Measurements from ENCODE around the gene NR6A1.

NR6A1 gene

GRCh38 chr9:124771021-124771866 is at the start of gene NR6A1:
NR6A1 (minus strand) TSS chr9:124771311.
- DNase-seq = peak; percentile 98

DNA sequence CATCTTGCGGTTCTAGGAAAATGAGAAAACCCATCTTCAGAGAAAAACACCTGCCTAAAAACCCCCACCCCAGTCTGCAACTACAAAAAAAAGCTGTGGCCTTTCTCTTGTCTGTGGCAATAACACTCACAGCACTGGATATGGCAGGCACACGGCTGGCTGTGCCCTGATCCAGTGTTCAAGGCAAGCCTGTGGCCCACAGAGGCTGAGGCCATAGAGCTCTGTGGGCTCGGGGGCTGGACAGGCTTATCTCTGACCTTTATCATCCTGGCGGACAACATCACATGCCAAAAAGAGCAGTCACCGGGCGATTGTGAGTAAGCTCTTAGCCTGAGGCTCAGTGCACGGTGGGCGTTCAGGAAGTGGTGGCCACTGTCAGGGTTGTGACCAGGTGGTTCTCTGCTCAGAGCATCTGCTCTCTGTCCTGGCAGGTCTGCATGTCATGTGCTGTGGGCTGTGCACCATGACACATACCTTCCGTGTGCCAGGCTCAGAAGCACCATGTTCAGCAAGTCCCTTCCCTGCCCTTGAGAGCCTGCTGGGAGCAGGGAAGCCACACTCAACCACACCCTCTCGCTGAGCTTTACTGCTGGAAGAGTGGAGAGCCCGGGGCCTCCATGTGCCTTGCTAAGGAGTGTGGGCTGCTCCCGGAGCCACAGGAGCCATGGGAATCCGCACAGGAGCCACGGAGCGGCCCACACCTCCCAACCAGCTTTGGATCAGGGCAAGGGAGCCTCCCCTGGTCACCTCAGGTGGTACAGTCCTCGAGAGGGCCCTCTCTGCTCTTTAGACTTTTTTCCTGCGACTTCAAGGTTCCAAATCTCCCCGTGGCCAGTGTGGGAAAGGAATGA is 47.5 kb upstream of the NR6A1 start:
- DNase-seq = no peak

DNA sequence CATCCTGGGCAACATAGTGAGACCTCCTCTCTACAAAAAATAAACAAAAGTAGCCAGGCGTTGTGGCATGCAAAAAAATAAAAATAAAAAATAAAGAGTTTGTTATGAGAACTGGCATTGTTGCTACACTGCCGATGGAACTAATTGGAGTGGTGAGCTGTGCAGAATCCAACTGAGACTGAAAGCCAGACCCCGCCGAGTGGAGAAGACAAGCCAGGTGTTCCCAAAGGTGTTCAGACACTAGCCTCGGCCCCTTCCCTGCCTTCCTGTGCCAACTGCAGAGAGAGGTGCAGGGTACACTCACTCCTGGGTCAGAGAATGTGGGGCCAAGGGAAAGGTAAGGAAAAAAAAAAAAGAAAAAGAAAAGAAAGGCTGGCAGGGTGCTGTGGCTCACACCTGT is 44.5 kb upstream of the NR6A1 start:
- DNase-seq = no peak

GRCh38 chr9:124814164-124814535 is 43.0 kb upstream of the NR6A1 start:
- no peak for DNase-seq

DNA sequence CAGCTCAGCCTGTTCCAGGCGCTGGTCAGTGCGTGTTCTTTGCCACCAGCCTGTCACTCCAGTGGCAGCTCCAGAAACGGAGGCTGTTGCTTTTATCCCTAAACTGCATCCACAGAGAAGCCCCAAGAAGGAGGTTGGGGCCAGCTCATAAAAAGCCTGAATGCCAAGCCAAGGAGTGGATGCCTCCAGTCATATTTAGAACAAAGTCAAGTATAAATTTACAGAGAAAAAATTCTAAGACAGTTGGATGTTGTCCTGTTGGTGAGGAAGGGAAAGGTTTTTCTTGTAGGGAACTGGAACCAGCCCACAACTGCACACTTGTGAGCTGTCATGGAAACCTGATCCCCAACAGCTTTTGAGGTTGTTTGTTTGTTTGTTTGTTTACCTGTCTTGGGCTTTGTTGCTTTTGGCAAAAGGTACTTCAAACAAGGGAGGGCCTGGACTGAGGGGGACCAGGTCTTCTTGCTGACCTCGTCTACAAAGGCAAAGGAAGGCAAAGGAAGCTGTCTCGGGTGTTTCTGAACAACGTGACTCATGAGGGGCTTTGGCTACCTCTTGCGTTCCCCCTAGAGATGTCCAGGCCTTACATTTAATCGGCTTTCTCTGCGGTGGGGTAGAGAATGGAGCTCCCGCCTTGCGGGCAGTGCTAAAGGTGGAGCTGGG is 42.5 kb upstream of the NR6A1 start:
- DNase-seq = peak; percentile 52

DNA sequence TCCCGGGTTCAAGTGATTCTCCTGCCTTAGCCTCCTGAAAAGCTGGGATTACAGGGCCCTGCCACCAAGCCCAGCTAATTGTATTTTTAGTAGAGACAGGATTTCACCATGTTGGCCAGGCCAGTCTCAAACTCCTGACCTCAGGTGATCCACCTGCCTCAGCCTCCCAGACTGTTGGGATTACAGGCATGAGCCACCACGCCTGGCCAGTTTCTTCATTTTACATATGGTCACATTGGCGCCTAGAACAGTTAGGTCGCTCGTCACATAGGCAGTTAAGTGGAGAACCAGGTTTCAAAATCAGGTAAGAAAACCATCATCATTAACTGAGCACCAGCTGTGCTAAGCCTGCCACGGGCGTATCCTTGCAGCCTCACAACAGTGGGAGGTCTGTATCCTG is 41.9 kb upstream of the NR6A1 start:
- no peak for DNase-seq

- DNase-seq = no peak
Observed at GRCh38 chr9:124812441-124812876, 41.3 kb upstream of the NR6A1 start.

DNA sequence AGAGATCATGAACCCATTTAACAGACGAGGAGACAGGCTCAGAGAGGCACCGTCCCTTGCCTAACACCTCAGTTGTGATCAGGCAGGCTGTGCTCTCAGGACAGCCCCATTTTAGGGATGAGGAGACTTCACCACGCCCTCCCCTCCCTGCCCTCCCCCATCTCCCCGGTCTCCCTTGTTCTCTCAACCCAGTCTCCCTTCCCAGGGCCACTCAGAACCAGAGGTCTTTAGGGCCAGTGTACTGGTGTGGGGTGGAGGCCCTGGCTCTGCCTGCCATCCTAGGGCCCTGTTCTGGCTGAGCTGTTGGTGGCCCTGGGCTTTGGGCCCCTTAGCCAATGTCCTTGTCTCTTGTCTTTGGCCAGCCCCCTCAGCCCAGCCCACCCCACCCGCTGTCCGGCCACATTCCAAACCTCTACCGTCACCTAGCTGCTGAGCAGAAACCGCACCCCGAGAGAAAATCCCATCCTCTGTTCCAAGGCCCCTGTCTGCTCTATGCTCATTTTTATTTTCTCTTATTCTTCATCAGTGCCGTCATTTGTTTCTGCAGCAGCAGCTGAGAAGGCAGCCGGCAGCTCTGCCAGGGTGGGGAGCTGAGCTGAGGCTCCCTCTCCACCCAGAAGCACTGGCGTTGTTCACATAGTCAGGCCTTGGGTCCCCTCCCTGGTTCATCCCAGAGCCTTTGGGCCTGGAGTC is 39.7 kb upstream of the NR6A1 start:
- DNase-seq = no peak

GRCh38 chr9:124809741-124810500 is 38.8 kb upstream of the NR6A1 start:
- no peak for DNase-seq

- no peak for DNase-seq
Observed at GRCh38 chr9:124809211-124809610, 38.1 kb upstream of the NR6A1 start.

DNA sequence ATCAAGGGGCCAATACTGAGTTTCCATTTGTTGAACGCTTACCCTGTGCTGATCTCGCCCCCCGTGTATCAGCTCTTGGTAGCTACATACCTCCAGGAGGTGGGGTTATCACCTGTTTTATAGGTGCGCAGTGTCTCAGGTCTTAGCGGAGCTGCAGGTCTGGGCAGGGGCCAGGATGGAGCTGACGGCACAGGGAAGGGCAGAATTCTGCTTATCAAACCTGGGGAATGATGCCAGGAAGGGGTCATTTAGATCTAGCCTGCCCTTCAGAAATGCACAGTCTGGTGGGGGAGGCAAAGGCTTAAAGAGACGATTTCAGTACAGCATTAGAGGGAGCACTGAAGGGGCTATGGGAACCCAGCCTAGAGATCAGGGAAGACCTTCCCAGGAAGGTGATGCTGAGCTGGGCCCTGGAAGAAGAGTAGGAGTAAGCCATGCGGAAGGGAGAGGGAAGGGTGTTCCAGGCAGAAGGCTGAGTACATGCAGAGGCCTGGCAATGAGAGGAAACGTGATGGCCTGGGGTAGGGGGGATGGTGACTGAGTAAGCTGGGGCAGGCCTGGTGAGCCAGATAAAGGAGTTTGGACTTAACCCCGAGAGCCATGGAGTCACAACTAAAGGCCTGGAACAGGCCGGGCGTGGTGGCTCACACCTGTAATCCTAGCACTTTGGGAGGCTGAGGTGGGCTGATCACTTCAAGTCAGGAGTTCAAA is 37.3 kb upstream of the NR6A1 start:
- DNase-seq = no peak

DNA sequence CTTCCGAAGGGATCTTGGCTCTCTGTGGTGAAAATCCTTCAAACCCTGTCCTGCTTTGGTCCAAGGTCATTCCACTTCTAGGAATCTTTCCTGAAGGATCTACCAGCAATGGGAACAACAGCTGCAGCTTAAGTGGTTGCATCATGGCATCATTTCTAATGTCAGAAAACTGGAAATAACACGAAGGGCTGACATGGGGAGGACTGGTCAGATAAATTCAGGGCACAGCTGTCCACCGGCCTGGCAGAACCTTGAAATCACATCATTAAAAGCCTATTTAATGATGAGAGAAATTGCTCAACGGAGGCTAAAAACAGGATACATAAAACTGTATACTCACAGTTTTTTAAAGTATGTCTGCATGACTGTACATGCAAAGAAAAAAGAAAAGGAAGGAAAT is 34.1 kb upstream of the NR6A1 start:
- no peak for DNase-seq

- DNase-seq = no peak
Observed at GRCh38 chr9:124803911-124804310, 32.8 kb upstream of the NR6A1 start.

- DNase-seq = no peak
Observed at GRCh38 chr9:124802426-124802825, 31.3 kb upstream of the NR6A1 start.

GRCh38 chr9:124801356-124801755 is 30.2 kb upstream of the NR6A1 start:
- DNase-seq = no peak

DNA sequence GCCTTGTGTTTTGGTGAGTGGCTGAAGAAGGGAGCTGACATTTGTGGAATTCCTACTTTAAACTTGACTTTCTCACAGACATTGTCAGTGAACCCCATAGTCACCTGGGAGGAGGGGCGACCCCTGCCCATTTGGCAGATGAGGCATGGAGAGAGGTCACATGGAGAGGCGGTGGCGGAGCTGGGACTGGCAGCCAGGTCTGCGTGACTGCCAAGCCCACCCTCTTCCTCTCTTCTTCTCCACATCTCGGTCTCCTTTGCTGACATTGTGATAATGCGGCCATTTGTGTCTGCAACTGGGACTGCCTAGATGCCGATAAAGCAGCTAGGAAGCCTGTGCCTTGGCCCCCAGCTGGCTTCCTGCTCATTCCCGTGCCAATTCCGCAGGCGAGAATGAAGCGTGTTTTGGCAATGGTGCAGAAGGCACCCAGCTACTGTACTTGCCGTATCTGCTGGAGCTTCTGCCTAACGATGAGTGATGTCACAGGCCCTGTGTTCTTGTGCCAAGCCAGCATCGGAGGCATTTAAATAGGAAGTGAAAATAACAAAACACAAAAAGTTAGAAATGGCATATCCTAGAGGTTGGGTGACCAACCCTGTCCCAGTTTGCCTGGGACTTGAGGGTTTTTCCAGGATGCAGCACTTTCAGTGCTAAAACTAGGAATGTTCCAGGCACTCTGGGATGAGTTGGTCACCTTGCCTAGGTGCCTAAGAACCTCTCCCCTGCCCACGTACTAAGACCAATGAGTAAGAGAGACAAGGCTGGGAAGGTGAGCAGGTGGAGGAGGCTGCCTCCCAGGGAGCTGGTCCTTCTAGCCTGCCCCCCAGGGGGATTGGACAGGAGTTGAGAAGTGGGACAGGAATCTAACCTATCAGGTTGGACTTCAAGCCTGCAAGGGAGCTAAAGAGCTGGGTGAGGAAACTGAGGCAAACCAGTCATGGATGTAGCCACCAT is 29.5 kb upstream of the NR6A1 start:
- DNase-seq = no peak

GRCh38 chr9:124799274-124800006 is 28.3 kb upstream of the NR6A1 start:
- DNase-seq = no peak

DNA sequence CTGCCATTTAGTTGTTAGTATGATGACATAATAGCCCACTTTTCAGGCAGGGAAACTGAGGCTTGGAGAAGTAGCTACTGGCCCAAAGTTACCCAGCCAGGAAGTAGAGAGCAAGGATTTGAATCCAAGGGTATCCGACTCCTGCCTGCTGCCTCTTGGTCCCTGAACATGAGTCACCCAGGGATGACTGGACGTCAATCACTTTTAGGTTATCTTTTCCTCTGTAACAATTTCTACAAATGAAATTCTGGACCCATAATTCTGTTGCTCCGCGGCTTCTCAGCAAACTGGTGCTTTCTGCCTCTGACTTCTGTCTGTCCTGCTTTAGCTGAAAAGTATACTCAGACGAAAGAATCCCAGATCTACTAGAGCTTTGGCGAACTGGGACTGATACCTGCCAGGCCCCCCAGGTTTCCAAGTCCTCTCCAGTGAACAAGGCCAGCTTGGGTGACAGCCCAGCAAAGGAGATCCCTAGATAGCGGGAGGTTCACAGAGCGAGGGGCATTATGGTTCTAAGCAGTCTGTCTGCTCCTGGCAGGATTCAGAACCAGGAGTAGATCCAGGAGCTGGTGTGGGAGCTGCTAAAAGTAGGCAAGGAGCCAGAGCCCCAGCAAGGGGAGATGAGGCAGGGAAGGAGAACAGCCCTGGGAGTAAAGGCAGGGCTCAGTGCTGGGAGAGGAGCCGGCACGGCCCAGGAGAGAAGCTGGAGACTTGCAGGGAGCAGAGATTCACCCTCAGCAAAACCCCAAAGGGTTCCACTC is 26.4 kb upstream of the NR6A1 start:
- no peak for DNase-seq

Measured in NCI-H82 (cell line).